Measurements from ENCODE around the gene ATP4B.
A peak's percentile ranks its signal among the peaks of the same experiment; 100 is the strongest.

The ATP4B gene

DNA sequence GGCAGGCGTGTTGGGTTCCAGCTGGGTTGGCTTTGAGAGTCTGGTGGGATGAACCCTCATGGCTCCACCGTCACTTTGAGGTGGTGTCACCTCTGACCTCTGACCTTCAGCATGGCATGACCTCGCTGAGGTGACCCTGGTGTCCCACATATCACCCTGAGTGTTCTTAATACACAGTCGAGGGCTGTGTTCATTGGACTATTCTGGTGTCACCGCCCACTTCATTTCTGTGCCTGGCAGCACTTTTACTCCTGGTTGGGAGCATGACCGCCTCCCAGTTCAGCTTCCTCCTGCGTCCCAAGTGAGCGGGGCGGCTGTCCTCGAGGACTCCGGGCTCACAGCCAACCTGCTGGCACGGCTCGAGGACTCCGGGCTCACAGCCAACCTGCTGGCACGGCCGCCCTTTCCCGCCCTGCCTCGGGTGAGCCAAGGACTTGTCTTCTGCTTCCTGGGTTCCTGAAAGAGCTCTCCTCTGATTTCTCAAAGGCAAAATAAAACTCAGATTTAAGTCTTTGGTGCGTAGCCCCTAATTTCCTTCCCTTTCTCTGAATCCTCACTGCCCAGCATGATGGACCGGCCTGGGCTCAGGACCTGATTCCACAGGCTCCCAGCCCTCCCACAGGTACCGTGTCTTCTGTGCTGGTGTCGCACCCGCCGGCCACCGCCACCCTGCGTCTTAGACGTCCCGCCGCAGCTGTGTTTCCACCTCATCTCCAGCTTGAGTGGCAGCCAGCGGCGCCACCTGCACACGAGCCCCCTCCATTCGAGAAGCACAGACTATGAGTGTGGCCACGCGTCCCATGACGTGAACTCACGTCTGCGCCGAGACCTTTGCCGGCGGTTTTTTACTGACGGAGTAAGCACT lies 10.4 kb downstream of the ATP4B start:
- peaks cover 0 to 21% (median 13%) of the 10 kb centered on the region in 4 donors for H3K4me1 ChIP-seq
- intact Hi-C loops (cut with DNase I; ENCODE audit: low total_unique reads): no loop called here
- no peak overlapping the region for H3K4me3 ChIP-seq
- peak; percentile 88 to 97 for DNase-seq
- H3K27me3 ChIP-seq: no peaks in the 10 kb centered on the region
- no peaks in the 10 kb centered on the region for H3K9me3 ChIP-seq
- peak overlapping the region; percentile 51 to 67 for H3K27ac ChIP-seq
- no peaks in the 10 kb centered on the region for H3K36me3 ChIP-seq
- TF ChIP-seq, protein P1, sequence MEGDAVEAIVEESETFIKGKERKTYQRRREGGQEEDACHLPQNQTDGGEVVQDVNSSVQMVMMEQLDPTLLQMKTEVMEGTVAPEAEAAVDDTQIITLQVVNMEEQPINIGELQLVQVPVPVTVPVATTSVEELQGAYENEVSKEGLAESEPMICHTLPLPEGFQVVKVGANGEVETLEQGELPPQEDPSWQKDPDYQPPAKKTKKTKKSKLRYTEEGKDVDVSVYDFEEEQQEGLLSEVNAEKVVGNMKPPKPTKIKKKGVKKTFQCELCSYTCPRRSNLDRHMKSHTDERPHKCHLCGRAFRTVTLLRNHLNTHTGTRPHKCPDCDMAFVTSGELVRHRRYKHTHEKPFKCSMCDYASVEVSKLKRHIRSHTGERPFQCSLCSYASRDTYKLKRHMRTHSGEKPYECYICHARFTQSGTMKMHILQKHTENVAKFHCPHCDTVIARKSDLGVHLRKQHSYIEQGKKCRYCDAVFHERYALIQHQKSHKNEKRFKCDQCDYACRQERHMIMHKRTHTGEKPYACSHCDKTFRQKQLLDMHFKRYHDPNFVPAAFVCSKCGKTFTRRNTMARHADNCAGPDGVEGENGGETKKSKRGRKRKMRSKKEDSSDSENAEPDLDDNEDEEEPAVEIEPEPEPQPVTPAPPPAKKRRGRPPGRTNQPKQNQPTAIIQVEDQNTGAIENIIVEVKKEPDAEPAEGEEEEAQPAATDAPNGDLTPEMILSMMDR (IDR thresholded peaks at IDR 0.05): no peak

DNA sequence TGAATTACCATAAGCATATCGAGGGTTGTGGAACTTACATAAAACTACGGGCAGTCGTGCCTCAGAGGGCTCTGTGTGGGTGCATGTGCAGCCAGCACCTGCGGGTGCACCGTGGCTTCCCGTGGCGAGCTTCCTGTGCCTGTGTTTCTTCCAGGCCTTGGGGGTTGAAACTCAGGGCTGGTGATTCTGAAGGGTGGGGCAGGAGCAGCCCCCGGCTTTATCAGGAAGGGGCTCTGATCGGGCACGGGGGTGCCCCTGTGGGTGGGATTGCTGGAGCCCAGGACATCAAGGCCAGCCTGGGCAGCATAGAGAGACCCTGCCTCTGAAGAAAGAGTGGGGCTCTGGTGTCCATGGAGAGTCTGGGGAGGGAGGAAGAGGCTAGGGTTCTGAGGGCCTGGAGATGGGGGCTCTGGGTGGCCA lies 11.1 kb downstream of the ATP4B start:
- H3K27me3 ChIP-seq: no peaks in the 10 kb centered on the region
- H3K4me3 ChIP-seq: no peak overlapping the region
- TF ChIP-seq, protein P1 (IDR thresholded peaks at IDR 0.05): no peak
- peak overlapping the region; percentile 51 to 58 for H3K27ac ChIP-seq
- H3K9me3 ChIP-seq: no peaks in the 10 kb centered on the region
- intact Hi-C loops (cut with DNase I; ENCODE audit: low total_unique reads): no loop called here
- H3K4me1 ChIP-seq: peaks cover 0 to 21% (median 13%) of the 10 kb centered on the region in 4 donors
- no peaks in the 10 kb centered on the region for H3K36me3 ChIP-seq
- peak in 1 of 2 donors; percentile 66 for DNase-seq

DNA sequence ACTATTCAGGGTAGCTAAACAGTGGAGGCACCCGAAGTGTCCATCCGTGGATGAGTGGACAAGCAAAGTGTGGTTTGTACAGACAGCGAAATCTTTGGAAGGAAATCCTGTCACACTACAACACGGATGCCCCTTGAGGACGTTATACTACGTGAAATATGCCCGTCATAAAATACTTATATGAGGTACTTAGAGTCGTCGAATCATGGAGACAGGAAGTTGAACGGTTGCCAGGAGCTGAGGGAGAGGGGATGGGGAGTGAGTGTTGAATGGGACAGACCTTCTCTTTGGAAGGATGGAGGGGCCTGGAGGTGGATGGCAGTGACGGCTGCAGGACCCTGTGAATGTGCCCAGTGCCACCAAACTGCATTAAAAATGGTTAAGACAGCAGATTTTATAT lies 11.6 kb downstream of the ATP4B start:
- Histone ChIP-seq H3K4me3 (no peak overlapping the region), H3K27me3 (no peaks in the 10 kb centered on the region), H3K27ac (no peak overlapping the region), H3K36me3 (no peaks in the 10 kb centered on the region), H3K4me1 (peaks cover 0 to 21% (median 13%) of the 10 kb centered on the region in 4 donors), H3K9me3 (no peaks in the 10 kb centered on the region)
- intact Hi-C loops (cut with DNase I; ENCODE audit: low total_unique reads): no loop called here
- DNase-seq: peak; percentile 17 to 61
- TF ChIP-seq, protein P1 (IDR thresholded peaks at IDR 0.05): no peak

DNA sequence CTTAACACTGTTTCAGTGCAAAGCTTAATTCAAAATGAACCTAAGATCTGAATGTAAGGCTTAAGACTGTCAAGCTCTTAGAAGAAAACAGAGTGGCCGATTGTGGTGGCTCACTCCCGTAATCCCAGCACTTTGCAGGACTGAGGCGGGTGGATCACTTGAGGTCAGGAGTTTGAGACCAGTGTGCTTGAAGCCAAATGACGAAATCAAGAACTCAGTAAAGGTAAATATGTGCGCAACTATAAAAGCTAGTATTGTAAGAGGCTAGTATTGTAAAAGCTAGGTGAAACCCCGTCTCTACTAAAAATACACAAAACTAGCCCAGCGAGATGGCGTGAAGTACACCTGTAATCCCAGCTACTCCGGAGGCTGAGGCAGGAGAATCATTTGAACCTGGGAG lies 12.7 kb downstream of the ATP4B start:
- no peak overlapping the region for H3K4me3 ChIP-seq
- no peaks in the 10 kb centered on the region for H3K27me3 ChIP-seq
- H3K36me3 ChIP-seq: peaks cover 0 to 5% (median 3%) of the 10 kb centered on the region in 3 donors
- intact Hi-C loops (cut with DNase I; ENCODE audit: low total_unique reads): no loop called here
- peaks cover 0 to 21% (median 13%) of the 10 kb centered on the region in 4 donors for H3K4me1 ChIP-seq
- H3K27ac ChIP-seq: no peak overlapping the region
- TF ChIP-seq, protein P1 (IDR thresholded peaks at IDR 0.05): no peak
- no peaks in the 10 kb centered on the region for H3K9me3 ChIP-seq
- peak in 1 of 2 donors; percentile 4 for DNase-seq

DNA sequence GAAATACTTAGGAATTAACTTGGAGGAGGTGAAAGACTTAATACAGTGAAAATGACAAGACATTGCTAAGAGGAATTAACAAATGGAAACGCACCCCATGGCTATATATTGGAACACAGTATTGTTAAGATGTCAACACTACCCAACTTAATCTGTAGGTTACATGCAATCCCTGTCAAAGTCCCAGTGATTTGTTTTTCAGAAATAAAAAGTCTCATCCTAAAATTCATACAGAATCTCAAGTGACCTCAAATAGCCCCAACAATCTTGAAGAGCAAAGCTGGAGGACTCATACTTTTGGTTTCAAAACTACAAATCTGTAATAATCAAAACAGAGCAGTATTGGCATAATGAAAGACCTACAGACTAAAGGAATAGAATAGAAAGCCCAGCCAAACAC lies 13.2 kb downstream of the ATP4B start:
- DNase-seq: no peak
- intact Hi-C loops (cut with DNase I; ENCODE audit: low total_unique reads): no loop called here
- Histone ChIP-seq H3K4me1 (peaks cover 0 to 21% (median 13%) of the 10 kb centered on the region in 4 donors), H3K4me3 (no peak overlapping the region), H3K27me3 (no peaks in the 10 kb centered on the region), H3K27ac (no peak overlapping the region), H3K36me3 (peaks cover 0 to 10% (median 8%) of the 10 kb centered on the region in 3 donors), H3K9me3 (no peaks in the 10 kb centered on the region)
- TF ChIP-seq, protein P1 (IDR thresholded peaks at IDR 0.05): no peak

Measured in tibial artery (tissue), 4 donors.